Transverse colon (tissue), 4 donors: ENCODE measurements around the gene ARHGEF2. TPM values are rescaled to one million over a fixed set of nuclear protein-coding genes. Genes with fewer than 3 reads are reported as not detected.

Source experiments
- DNase-seq: peaks from one replicate; pipeline ENCODE4 v3.0.0-alpha.2; 2019
- H3K27ac ChIP-seq, 4 donors: fragments of 200-600 bp; sonication (generic); 2 replicates each; pipeline ENCODE4 v1.5.1; 2016 to 2018; ENCODE audit warnings: inconsistent platforms in 4 of 4
- H3K27me3 ChIP-seq: fragments of 200-600 bp; sonication (generic); 2 replicates; pipeline ENCODE4 v1.5.1; 2017; ENCODE audit warnings: inconsistent platforms
- H3K36me3 ChIP-seq, 4 donors: fragments of 200-600 bp; sonication (generic); 2 replicates each; pipeline ENCODE4 v1.5.1; 2017 to 2019; ENCODE audit warnings: inconsistent platforms in 4 of 4
- H3K4me1 ChIP-seq, 4 donors: fragments of 200-600 bp; sonication (generic); 2 replicates each; pipeline ENCODE4 v1.5.1; 2017 to 2020; ENCODE audit warnings: inconsistent platforms in 4 of 4
- H3K4me3 ChIP-seq, 4 donors: fragments of 200-600 bp; sonication (generic); 1 replicate in 1 of 4; 2 replicates in 3 of 4; pipeline versions ENCODE4 v1.5.1 to v1.6.1; 2017 to 2019; ENCODE audit warnings: inconsistent platforms in 4 of 4
- H3K9me3 ChIP-seq, 2 donors: fragments of 200-600 bp; sonication (generic); 2 replicates each; pipeline ENCODE4 v1.5.1; 2017 to 2019; ENCODE audit warnings: inconsistent platforms in 2 of 2
- EP300 ChIP-seq: sonication (generic); formaldehyde crosslinking; IDR thresholded peaks from one replicate; pipeline ENCODE4 v1.6.1; 2017; ENCODE audit warnings: antibody characterized with exemption, low read depth
- POLR2A ChIP-seq: fragments of 450-650 bp; IDR thresholded peaks from one replicate; pipeline ENCODE4 v1.6.1; 2016; ENCODE audit warnings: antibody characterized with exemption, mild to moderate bottlenecking, moderate library complexity
- POLR2AphosphoS5 ChIP-seq, 3 donors: sonication (generic); formaldehyde crosslinking; IDR thresholded peaks; one replicate each; pipeline ENCODE4 v1.6.1; 2016; ENCODE audit warnings: antibody characterized with exemption in 3 of 3
- WGBS, 2 donors: methylation state at CpG; one replicate each; pipeline ENCODE4 v1.1.5; 2018; ENCODE audit warnings: low coverage in 1 of 2; 5-methylcytosine and 5-hydroxymethylcytosine counted together
- in situ Hi-C, 4 donors: fragments of 200-750 bp; cut with MboI; loops; one replicate each; pipeline versions ENCODE4 v1.15.0 to v1.15.1; 2017; ENCODE audit warnings: low sequenced_read_pairs in 3 of 4, low pct_ligation_motif_present in 1 of 4, low pct_unique_long_range_greater_than_20kb in 1 of 4
- intact Hi-C: fragments of 100-400 bp; cut with DNase I; formaldehyde crosslinking; loops from one replicate; pipeline ENCODE4 v1.15.1; 2023; ENCODE audit warnings: low total_unique reads
- total RNA-seq, 4 donors: library from RNA; depleted of rRNA; stranded (reverse); fragments of >200 nt; gene quantifications; one replicate each; pipeline ENCODE4 v1.1.0, GENCODE V29; 2016
- TF ChIP-seq, protein P1 (sequence below), 5 experiments: fragments of 200-600 bp in 3 of 5; fragments of 450-650 bp in 2 of 5; sonication (generic) in 3 of 5; IDR thresholded peaks; 1 replicate in 2 of 5; 2 replicates in 3 of 5; pipeline ENCODE4 v1.5.1; 2016 to 2017; ENCODE audit warnings: antibody characterized with exemption in 5 of 5, inconsistent platforms in 3 of 5, mild to moderate bottlenecking in 2 of 5, moderate library complexity in 1 of 5

The ARHGEF2 gene
- total RNA-seq, 4 donors from 2014 or later = 107 to 244 (median 169) TPM

DNA sequence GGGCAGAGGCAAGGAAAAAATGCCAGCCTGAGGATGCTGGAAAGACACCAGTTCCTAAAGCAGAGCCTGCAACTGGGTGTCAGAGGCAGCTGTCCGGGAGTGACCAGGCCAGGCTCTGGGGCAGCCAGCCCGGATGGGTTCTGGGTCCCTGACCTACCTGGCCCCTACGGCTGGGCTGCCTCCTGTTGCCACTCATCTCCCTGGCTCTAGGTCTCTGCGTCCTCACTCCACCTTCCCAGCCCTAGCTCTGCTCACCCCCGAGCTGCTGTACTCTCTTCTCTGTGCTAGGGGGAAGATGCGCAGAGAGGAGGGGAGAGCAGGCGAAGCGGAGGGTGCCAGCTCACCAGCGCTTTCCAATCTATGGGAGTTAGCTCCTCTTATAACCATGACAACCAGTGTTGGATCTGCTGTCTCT is 9.0 kb downstream of the ARHGEF2 start:
- Histone ChIP-seq H3K4me1 (peaks cover 29 to 71% (median 55%) of the 10 kb centered on the region in 4 donors), H3K9me3 (no peaks in the 10 kb centered on the region), H3K27me3 (no peaks in the 10 kb centered on the region), H3K36me3 (peaks cover 0 to 22% (median 11%) of the 10 kb centered on the region in 4 donors), H3K27ac (peak overlapping the region; percentile 57 to 73 (median 68)), H3K4me3 (no peak overlapping the region)
- TF ChIP-seq POLR2A (no peak), POLR2AphosphoS5 (IDR thresholded peaks at IDR 0.05) (no peak), EP300 (no peak)
- TF ChIP-seq, protein P1, sequence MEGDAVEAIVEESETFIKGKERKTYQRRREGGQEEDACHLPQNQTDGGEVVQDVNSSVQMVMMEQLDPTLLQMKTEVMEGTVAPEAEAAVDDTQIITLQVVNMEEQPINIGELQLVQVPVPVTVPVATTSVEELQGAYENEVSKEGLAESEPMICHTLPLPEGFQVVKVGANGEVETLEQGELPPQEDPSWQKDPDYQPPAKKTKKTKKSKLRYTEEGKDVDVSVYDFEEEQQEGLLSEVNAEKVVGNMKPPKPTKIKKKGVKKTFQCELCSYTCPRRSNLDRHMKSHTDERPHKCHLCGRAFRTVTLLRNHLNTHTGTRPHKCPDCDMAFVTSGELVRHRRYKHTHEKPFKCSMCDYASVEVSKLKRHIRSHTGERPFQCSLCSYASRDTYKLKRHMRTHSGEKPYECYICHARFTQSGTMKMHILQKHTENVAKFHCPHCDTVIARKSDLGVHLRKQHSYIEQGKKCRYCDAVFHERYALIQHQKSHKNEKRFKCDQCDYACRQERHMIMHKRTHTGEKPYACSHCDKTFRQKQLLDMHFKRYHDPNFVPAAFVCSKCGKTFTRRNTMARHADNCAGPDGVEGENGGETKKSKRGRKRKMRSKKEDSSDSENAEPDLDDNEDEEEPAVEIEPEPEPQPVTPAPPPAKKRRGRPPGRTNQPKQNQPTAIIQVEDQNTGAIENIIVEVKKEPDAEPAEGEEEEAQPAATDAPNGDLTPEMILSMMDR (IDR thresholded peaks at IDR 0.05) = no peak
- WGBS, 2 donors = 70 to 91% methylated on average over 2 to 9 of the region's 9 CpGs
- in situ Hi-C loops = no loop called here
- DNase-seq = no peak
- intact Hi-C loops = no loop called here

DNA sequence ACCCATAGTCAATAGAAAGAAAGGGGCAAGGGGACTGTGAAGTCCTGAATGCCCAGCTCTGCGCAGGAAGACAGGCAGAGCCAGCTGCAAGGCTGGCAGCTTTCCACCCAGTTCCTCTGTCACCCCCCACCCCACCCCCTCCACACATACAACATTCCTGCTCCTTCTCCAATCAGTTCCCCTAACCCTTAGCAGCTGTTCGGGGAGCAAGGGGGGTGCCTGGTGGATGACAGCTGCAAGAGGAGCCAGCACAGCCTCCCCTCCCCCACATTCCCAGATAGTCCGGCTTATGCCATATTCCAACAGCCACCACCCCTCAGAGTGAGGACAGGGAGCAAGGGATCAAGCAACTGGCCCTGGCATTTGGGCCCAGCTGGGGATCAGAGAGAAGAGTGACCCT is 9.7 kb downstream of the ARHGEF2 start:
- TF ChIP-seq POLR2AphosphoS5 (IDR thresholded peaks at IDR 0.05) (no peak), EP300 (no peak), POLR2A (no peak)
- TF ChIP-seq, protein P1 (IDR thresholded peaks at IDR 0.05) = no peak
- Histone ChIP-seq H3K27me3 (no peaks in the 10 kb centered on the region), H3K27ac (peak overlapping the region; percentile 57 to 73 (median 68)), H3K36me3 (peaks cover 0 to 26% (median 12%) of the 10 kb centered on the region in 4 donors), H3K9me3 (no peaks in the 10 kb centered on the region), H3K4me3 (no peak overlapping the region), H3K4me1 (peaks cover 23 to 64% (median 48%) of the 10 kb centered on the region in 4 donors)
- WGBS, 2 donors = 40 to 53% methylated on average over 1 to 3 of the region's 3 CpGs
- intact Hi-C loops = no loop called here
- in situ Hi-C loops = no loop called here
- no peak for DNase-seq

GRCh38 chr1:155968051-155968400 is 10.3 kb downstream of the ARHGEF2 start:
- intact Hi-C loops (no loop called here), in situ Hi-C loops (no loop called here)
- Histone ChIP-seq H3K4me1 (peaks cover 23 to 62% (median 46%) of the 10 kb centered on the region in 4 donors), H3K9me3 (no peaks in the 10 kb centered on the region), H3K36me3 (peaks cover 0 to 32% (median 14%) of the 10 kb centered on the region in 4 donors), H3K4me3 (no peak overlapping the region), H3K27ac (peak overlapping the region; percentile 57 to 73 (median 68)), H3K27me3 (no peaks in the 10 kb centered on the region)
- TF ChIP-seq EP300 = no peak
- TF ChIP-seq, protein P1 (IDR thresholded peaks at IDR 0.05) = no peak
- TF ChIP-seq POLR2A = no peak
- TF ChIP-seq POLR2AphosphoS5 (IDR thresholded peaks at IDR 0.05) = no peak
- WGBS, 2 donors = 82 to 100% methylated on average over 1 to 7 of the region's 7 CpGs
- no peak for DNase-seq

- H3K36me3 ChIP-seq = peaks cover 0 to 38% (median 17%) of the 10 kb centered on the region in 4 donors
- in situ Hi-C loops (no loop called here), intact Hi-C loops (no loop called here)
- no peaks in the 10 kb centered on the region for H3K9me3 ChIP-seq
- no peak for TF ChIP-seq POLR2AphosphoS5 (IDR thresholded peaks at IDR 0.05)
- TF ChIP-seq POLR2A = no peak
- TF ChIP-seq EP300 = no peak
- H3K4me3 ChIP-seq = no peak overlapping the region
- 47 to 65% methylated on average over 2 to 13 of the region's 13 CpGs for WGBS, 2 donors
- peak overlapping the region; percentile 57 to 73 (median 68) for H3K27ac ChIP-seq
- H3K27me3 ChIP-seq = no peaks in the 10 kb centered on the region
- no peak for DNase-seq
- peaks cover 26 to 64% (median 46%) of the 10 kb centered on the region in 4 donors for H3K4me1 ChIP-seq
These were observed 10.9 kb downstream of the ARHGEF2 start for GRCh38 chr1:155967341-155968050.
